NB4 (cell line): Measurements from ENCODE around the gene CDK11B.
A peak's percentile ranks its signal among the peaks of the same experiment; 100 is the strongest.

Experiments used
- DNase-seq: peaks from one replicate; pipeline ENCODE4 v3.0.0; 2010; ENCODE audit warnings: low read depth
- H3K4me3 ChIP-seq: one replicate; pipeline ENCODE4 v1.5.1; 2011; ENCODE audit warnings: mild to moderate bottlenecking, low read depth, low read length, moderate library complexity
- MYC ChIP-seq: IDR thresholded peaks from 2 replicates; pipeline ENCODE4 v1.6.1; 2011; ENCODE audit warnings: low read depth, low read length
- POLR2A ChIP-seq: IDR thresholded peaks from 2 replicates; pipeline ENCODE4 v1.6.1; 2011; ENCODE audit warnings: mild to moderate bottlenecking; ENCODE audit not compliant: insufficient read length; ENCODE audit errors: extremely low read depth
- TF ChIP-seq, protein P1 (sequence below): IDR thresholded peaks from 2 replicates; pipeline ENCODE4 v1.6.1; 2011; ENCODE audit warnings: low read depth, low read length
- TF ChIP-seq, protein P2 (sequence below): IDR thresholded peaks from one replicate; pipeline ENCODE4 v1.5.1; 2012; ENCODE audit warnings: low read depth, low read length

Gene CDK11B

GRCh38 chr1:1605034-1605591 is 53.7 kb downstream of the CDK11B start:
- DNase-seq = no peak
- no peak for TF ChIP-seq MYC
- TF ChIP-seq, protein P1, sequence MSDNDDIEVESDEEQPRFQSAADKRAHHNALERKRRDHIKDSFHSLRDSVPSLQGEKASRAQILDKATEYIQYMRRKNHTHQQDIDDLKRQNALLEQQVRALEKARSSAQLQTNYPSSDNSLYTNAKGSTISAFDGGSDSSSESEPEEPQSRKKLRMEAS = no peak
- TF ChIP-seq, protein P2, sequence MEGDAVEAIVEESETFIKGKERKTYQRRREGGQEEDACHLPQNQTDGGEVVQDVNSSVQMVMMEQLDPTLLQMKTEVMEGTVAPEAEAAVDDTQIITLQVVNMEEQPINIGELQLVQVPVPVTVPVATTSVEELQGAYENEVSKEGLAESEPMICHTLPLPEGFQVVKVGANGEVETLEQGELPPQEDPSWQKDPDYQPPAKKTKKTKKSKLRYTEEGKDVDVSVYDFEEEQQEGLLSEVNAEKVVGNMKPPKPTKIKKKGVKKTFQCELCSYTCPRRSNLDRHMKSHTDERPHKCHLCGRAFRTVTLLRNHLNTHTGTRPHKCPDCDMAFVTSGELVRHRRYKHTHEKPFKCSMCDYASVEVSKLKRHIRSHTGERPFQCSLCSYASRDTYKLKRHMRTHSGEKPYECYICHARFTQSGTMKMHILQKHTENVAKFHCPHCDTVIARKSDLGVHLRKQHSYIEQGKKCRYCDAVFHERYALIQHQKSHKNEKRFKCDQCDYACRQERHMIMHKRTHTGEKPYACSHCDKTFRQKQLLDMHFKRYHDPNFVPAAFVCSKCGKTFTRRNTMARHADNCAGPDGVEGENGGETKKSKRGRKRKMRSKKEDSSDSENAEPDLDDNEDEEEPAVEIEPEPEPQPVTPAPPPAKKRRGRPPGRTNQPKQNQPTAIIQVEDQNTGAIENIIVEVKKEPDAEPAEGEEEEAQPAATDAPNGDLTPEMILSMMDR = no peak
- no peak for TF ChIP-seq POLR2A
- H3K4me3 ChIP-seq = no peak overlapping the region

- no peak overlapping the region for H3K4me3 ChIP-seq
- TF ChIP-seq MYC (no peak), POLR2A (no peak)
- TF ChIP-seq, protein P1 = no peak
- TF ChIP-seq, protein P2 = no peak
- no peak for DNase-seq
Observed at GRCh38 chr1:1604374-1605033, 54.3 kb downstream of the CDK11B start.

DNA sequence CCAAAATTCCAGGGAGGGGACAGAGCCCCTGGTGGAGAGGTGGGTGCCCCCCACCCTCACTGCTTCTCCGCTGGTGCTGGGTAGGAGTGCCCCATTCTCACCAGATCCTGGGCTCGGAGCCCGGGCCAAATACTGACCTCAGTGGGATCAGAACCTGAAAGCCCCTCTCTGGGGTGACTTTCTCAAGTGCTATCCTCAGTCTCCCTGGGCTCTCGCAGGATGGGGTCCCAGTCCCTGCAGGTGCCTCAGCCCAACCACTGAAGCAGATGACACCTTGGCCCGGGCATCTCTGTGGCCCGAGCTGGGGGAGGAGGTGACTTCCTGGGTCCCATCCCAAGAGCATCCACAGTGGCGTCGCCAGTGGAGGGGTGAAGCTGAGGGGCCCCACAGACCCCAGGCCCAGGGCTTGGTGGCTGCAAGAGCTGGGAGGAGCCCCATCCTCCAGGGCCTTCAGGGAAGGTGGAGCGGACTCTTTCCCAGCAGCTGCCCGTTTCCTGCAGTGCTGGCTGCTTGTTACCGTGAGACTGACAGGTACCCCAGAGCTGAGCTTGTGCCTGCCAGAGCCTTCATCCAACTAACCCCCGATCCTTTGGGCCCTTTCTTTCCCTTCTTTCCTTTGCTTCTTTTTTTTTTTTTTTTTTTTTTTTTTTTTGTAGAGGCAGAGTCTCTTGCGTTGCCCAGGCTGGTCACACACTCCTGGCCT is 55.0 kb downstream of the CDK11B start:
- no peak for TF ChIP-seq POLR2A
- TF ChIP-seq, protein P1 = no peak
- TF ChIP-seq, protein P2 = no peak
- no peak for TF ChIP-seq MYC
- H3K4me3 ChIP-seq = no peak overlapping the region
- peak; percentile 1 for DNase-seq

GRCh38 chr1:1602968-1603506 is 55.8 kb downstream of the CDK11B start:
- no peak for DNase-seq

DNA sequence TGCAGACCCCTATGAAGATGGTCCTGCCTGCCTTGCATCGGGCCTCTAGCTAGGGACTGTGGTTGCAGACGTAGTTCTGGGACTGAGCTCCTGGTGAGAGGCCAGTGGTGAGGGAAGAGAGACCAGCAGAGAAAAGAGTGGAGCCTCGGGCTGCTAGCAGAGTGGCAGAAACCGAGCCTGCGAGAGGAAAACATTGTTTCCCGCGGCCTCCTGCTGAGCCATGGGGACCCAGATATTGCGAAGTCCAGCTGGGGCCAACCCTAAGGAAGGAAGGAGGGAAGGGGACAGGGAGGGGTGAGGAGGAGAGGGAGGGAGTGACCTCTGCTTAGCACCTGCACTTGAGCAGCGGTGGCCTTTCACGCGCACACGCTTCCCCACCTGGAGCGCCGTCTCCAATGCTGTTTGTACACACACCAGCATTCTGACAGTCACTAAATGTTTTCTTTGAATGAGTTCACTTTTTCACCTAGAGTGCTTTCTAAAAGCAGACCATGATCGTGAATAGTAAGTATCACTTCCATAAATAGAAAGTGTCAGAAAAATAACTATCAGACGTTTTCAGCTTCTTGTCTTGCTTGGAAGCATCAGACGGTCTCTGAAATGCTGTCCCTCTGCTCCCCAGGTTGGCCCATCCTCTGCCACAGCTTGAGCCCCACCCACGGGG is 56.4 kb downstream of the CDK11B start:
- peak; percentile 47 for DNase-seq
- TF ChIP-seq, protein P1 = no peak
- TF ChIP-seq, protein P2 = no peak
- TF ChIP-seq MYC = no peak
- TF ChIP-seq POLR2A = no peak

More at GRCh38 chr1:1602968-1603506, 55.8 kb downstream of the CDK11B start:
- TF ChIP-seq, protein P1 = no peak
- TF ChIP-seq, protein P2 = no peak
- TF ChIP-seq POLR2A (no peak), MYC (no peak)
- H3K4me3 ChIP-seq = no peak overlapping the region

More for the DNA sequence above, 56.4 kb downstream of the CDK11B start:
- no peak overlapping the region for H3K4me3 ChIP-seq
